Measurements from ENCODE around the gene ZMYND12. TPM values are rescaled to one million over a fixed set of nuclear protein-coding genes. Genes with fewer than 3 reads are reported as not detected.
A peak's percentile ranks its signal among the peaks of the same experiment; 100 is the strongest.

The ZMYND12 gene
- total RNA-seq, 2 experiments from 2014 or later = 0.47 to 0.90 TPM

GRCh38 chr1:42462828-42463763, 7.3 kb upstream of the ZMYND12 start, which contains the start of gene CCDC30:
Gene CCDC30, plus strand, starts transcription at chr1:42463286. Its CDS starts 17,266 bp downstream, at chr1:42480552.
- H3K9me3 Mint-ChIP-seq = no peaks in the 10 kb centered on the region

DNA sequence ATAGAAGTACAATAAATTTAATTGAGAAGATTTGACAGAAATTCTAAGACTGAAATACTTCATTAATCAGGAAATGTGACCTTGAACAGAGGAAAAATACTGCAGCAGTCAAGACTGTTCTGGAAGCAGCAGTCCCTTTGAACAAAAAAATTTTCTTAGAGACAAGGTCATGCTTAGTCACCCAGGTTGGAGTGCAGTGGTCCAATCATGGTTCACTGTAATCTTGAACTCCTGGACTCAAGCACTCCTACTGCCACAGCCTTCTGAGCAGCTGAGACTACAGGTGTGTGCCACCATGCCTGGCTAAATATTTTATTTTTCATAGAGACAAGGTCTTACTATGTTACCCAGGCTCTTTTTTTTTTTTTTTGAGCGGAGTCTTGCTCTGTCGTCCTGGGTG, 5.4 kb upstream of the ZMYND12 start:
- Mint-ChIP-seq H3K9me3 (no peaks in the 10 kb centered on the region), H3K36me3 (peaks cover 33% of the 10 kb centered on the region), H3K4me1 (peaks cover 43% of the 10 kb centered on the region), H3K4me3 (no peak overlapping the region), H3K27ac (peak overlapping the region; percentile 8), H3K27me3 (no peaks in the 10 kb centered on the region)
- no peak for DNase-seq

More at GRCh38 chr1:42462828-42463763, 7.3 kb upstream of the ZMYND12 start, which contains the start of gene CCDC30:
- DNase-seq = peak; percentile 94
- H3K36me3 Mint-ChIP-seq = peaks cover 23% of the 10 kb centered on the region
- H3K27ac Mint-ChIP-seq = peak within 1 kb of the TSS; percentile 81
- H3K27me3 Mint-ChIP-seq = no peaks in the 10 kb centered on the region
- peak within 1 kb of the TSS; percentile 81 for H3K4me3 Mint-ChIP-seq
- H3K4me1 Mint-ChIP-seq = peaks cover 34% of the 10 kb centered on the region

DNA sequence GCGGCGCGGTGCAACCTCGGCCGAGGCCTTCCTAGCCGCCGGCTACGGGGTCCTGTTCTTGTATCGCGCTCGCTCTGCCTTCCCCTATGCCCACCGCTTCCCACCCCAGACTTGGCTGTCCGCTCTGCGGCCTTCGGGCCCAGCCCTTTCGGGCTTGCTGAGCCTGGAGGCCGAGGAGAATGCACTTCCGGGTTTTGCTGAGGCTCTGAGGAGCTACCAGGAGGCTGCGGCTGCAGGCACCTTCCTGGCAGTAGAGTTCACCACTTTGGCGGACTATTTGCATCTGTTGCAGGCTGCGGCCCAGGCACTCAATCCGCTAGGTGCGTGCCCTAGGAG, 900 bp upstream of the ZMYND12 start:
- DNase-seq = peak; percentile 62
- peaks cover 30% of the 10 kb centered on the region for H3K36me3 Mint-ChIP-seq

DNA sequence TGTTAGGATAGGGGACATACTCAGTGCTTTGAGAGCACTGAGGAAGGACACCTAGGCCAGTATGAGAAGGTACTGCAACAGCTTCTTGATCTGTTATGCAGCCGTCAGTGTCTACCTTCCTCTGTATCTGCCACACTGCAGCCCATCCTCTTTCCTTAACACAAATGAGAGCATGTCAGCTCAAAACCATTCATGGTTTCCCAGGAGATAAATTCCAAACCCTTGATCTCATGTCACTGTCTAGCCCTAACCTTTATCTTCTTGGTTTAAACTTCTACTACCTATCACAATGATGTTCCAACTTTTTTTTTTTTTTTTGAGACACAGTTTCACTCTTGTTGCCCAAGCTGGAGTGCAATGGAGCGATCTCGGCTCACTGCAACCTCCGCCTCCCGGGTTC, 1.4 kb downstream of the ZMYND12 start:
- no peaks in the 10 kb centered on the region for H3K27me3 Mint-ChIP-seq
- H3K27ac Mint-ChIP-seq = no peak overlapping the region
- peaks cover 31% of the 10 kb centered on the region for H3K4me1 Mint-ChIP-seq
- no peak for DNase-seq
- H3K9me3 Mint-ChIP-seq = no peaks in the 10 kb centered on the region
- peaks cover 21% of the 10 kb centered on the region for H3K36me3 Mint-ChIP-seq
- no peak overlapping the region for H3K4me3 Mint-ChIP-seq

More for the DNA sequence above, 900 bp upstream of the ZMYND12 start:
- Mint-ChIP-seq H3K4me1 (peaks cover 34% of the 10 kb centered on the region), H3K9me3 (no peaks in the 10 kb centered on the region), H3K4me3 (peak overlapping the region; percentile 90), H3K27me3 (no peaks in the 10 kb centered on the region), H3K27ac (peak overlapping the region; percentile 97)

DNA sequence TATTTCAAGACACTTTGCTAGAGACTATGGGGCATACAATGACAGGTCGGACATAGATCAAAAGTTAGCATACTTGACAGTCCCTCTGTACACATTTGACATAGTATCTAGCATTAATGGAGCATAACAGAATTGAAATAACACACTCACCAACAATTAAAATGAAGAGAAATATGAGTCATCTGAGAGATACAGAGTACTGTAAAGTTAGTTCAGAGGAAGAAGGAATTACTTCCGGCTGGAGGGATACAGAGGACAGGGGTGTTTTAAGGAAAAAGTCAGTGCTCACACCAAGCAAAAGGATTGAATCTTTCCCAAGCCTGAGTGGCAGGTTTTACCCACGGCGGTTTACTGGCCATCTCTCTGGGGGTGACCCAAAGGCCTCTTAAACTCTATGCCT, 2.4 kb downstream of the ZMYND12 start:
- DNase-seq = no peak
- no peaks in the 10 kb centered on the region for H3K27me3 Mint-ChIP-seq
- H3K4me1 Mint-ChIP-seq = peaks cover 25% of the 10 kb centered on the region
- no peak overlapping the region for H3K4me3 Mint-ChIP-seq
- H3K9me3 Mint-ChIP-seq = no peaks in the 10 kb centered on the region
- peaks cover 13% of the 10 kb centered on the region for H3K36me3 Mint-ChIP-seq
- no peak overlapping the region for H3K27ac Mint-ChIP-seq

GRCh38 chr1:42450061-42450460, 5.8 kb downstream of the ZMYND12 start:
- no peak overlapping the region for H3K27ac Mint-ChIP-seq

DNA sequence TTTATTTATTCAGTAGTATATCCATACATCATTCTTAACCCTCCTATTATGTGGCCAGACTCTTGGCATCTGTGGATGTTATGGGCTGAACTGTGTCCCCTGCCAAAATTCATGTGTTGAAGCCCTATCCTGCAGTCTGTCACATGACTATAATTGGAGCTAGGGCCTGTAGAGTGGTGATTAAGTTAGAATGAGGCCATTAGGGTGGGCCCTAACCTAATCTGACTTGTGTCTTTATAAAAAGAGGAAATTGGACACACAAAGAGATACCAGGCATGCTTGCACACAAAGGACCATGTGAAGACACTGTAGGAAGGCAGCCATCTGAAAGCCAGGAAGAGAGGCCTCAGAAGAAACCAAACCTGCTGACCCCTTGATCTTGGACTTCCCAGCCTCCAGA, 6.6 kb downstream of the ZMYND12 start:
- H3K9me3 Mint-ChIP-seq = no peaks in the 10 kb centered on the region
- no peaks in the 10 kb centered on the region for H3K36me3 Mint-ChIP-seq
- H3K27ac Mint-ChIP-seq = no peak overlapping the region
- peaks cover 9% of the 10 kb centered on the region for H3K4me1 Mint-ChIP-seq
- H3K4me3 Mint-ChIP-seq = no peak overlapping the region
- no peaks in the 10 kb centered on the region for H3K27me3 Mint-ChIP-seq
- no peak for DNase-seq

More at GRCh38 chr1:42450061-42450460, 5.8 kb downstream of the ZMYND12 start:
- Mint-ChIP-seq H3K27me3 (no peaks in the 10 kb centered on the region), H3K4me3 (no peak overlapping the region), H3K4me1 (peaks cover 11% of the 10 kb centered on the region), H3K9me3 (no peaks in the 10 kb centered on the region), H3K36me3 (no peaks in the 10 kb centered on the region)
- no peak for DNase-seq

DNA sequence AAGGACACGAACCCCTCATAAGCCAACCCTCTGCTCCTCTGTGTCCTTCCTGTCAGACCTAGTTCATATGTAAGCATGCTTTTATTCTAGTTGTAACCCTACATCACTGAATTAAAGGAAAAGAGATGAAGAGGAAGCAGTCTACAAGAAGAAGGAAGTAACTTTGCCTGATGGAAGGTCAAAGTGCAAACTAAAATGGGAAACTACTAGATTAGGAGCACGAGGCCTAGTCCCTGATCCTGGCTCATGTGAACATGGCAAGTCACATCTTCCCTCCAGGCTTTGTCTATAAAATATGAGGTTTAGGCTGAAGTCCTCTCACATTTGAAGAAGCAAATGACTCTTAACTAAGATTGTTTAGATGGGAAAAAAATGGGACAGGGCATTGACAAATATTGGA, 13.2 kb downstream of the ZMYND12 start:
- H3K4me3 Mint-ChIP-seq = no peak overlapping the region

DNA sequence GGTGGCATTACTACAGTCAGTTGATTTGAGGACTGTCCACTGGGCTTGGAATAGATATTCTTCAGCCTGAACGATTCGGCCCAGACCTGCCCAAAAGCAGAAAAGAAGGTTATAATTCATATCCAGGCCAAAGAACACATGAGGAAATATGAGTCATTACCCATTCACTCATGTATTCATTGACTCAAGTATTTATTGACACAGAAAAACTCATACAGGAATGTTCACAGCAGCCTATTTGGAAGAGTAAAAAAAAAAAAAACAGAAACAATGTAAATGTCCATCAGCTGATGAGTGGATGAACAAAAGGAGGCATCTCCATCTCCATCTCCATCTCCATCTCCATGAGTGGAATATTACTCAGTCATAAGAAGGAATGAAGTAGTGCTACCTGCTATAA, 15.9 kb downstream of the ZMYND12 start:
- H3K27ac Mint-ChIP-seq = no peak overlapping the region
- no peaks in the 10 kb centered on the region for H3K9me3 Mint-ChIP-seq
- no peak overlapping the region for H3K4me3 Mint-ChIP-seq
- no peaks in the 10 kb centered on the region for H3K27me3 Mint-ChIP-seq
- no peaks in the 10 kb centered on the region for H3K36me3 Mint-ChIP-seq
- H3K4me1 Mint-ChIP-seq = no peaks in the 10 kb centered on the region
- no peak for DNase-seq

More for the DNA sequence above, 13.2 kb downstream of the ZMYND12 start:
- Mint-ChIP-seq H3K9me3 (no peaks in the 10 kb centered on the region), H3K4me1 (peaks cover 3% of the 10 kb centered on the region), H3K27ac (no peak overlapping the region), H3K36me3 (no peaks in the 10 kb centered on the region), H3K27me3 (no peaks in the 10 kb centered on the region)
- no peak for DNase-seq

DNA sequence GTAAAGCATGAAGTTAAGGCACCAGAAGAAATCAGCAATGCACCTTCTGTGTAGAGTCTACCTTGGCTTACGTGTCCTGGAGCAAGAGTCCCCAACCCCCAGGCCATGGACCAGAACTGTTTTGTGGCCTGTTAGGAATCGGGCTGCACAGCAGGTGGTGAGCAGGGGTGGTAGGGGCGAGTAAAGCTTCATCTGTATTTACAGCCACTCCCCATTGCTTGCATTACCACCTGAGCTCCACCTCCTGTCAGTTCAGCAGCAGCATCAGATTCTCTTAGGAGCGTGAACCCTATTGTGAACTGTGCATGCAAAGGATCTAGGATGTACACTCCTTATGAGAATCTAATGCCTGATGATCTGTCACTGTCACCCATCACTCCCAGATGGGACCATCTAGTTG, 21.5 kb downstream of the ZMYND12 start:
- no peaks in the 10 kb centered on the region for H3K27me3 Mint-ChIP-seq
- no peaks in the 10 kb centered on the region for H3K4me1 Mint-ChIP-seq
- H3K9me3 Mint-ChIP-seq = no peaks in the 10 kb centered on the region
- DNase-seq = no peak
- H3K27ac Mint-ChIP-seq = no peak overlapping the region
- H3K4me3 Mint-ChIP-seq = no peak overlapping the region
- H3K36me3 Mint-ChIP-seq = no peaks in the 10 kb centered on the region

- no peaks in the 10 kb centered on the region for H3K36me3 Mint-ChIP-seq
These were observed 22.5 kb downstream of the ZMYND12 start for GRCh38 chr1:42433369-42433768.

DNA sequence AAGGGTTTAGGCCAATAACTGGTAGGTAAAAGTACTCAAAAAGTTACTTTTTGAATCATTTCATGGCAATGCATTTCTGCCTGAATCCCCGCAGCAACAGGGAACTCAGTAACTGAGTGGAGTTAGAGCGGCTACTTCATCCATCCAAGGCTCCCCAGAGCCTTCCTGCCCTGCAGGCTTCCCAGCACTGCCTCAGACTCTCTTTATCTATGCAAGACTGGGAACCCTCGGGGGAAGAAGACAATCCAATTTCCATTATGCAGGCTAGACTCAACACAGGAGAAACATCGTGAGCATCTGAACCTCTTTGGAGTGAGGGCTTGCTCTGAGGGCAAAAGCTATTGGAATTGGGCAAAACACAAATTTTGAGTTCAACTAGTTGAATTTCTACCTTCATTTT, 23.1 kb downstream of the ZMYND12 start:
- DNase-seq = no peak
- no peaks in the 10 kb centered on the region for H3K4me1 Mint-ChIP-seq
- H3K4me3 Mint-ChIP-seq = no peak overlapping the region
- no peak overlapping the region for H3K27ac Mint-ChIP-seq
- no peaks in the 10 kb centered on the region for H3K9me3 Mint-ChIP-seq
- no peaks in the 10 kb centered on the region for H3K36me3 Mint-ChIP-seq
- H3K27me3 Mint-ChIP-seq = no peaks in the 10 kb centered on the region

More at GRCh38 chr1:42433369-42433768, 22.5 kb downstream of the ZMYND12 start:
- no peaks in the 10 kb centered on the region for H3K9me3 Mint-ChIP-seq
- no peak overlapping the region for H3K27ac Mint-ChIP-seq
- no peak overlapping the region for H3K4me3 Mint-ChIP-seq
- no peak for DNase-seq
- no peaks in the 10 kb centered on the region for H3K27me3 Mint-ChIP-seq
- H3K4me1 Mint-ChIP-seq = no peaks in the 10 kb centered on the region

DNA sequence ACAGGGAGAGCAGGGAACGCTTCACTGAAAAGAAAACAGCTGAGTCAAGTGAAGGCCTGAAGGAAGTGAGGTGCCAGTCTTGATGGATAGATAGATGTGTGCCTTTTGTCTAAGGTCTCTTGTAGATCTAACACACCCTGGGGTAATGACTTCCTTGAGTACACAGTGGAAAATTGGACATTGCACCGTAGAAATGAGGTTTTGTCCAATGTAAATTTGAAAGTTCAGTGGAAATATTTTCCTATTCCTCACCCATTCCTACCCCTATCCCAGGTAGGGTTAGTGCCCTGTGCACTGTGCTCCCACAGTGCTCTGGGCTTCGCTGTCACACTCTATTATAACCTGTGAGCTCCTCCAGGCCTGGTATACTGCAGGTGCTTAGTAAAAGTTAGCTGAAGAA, 24.3 kb downstream of the ZMYND12 start:
- Mint-ChIP-seq H3K4me3 (no peak overlapping the region), H3K27me3 (no peaks in the 10 kb centered on the region), H3K27ac (no peak overlapping the region), H3K9me3 (no peaks in the 10 kb centered on the region), H3K4me1 (no peaks in the 10 kb centered on the region), H3K36me3 (no peaks in the 10 kb centered on the region)
- DNase-seq = no peak

DNA sequence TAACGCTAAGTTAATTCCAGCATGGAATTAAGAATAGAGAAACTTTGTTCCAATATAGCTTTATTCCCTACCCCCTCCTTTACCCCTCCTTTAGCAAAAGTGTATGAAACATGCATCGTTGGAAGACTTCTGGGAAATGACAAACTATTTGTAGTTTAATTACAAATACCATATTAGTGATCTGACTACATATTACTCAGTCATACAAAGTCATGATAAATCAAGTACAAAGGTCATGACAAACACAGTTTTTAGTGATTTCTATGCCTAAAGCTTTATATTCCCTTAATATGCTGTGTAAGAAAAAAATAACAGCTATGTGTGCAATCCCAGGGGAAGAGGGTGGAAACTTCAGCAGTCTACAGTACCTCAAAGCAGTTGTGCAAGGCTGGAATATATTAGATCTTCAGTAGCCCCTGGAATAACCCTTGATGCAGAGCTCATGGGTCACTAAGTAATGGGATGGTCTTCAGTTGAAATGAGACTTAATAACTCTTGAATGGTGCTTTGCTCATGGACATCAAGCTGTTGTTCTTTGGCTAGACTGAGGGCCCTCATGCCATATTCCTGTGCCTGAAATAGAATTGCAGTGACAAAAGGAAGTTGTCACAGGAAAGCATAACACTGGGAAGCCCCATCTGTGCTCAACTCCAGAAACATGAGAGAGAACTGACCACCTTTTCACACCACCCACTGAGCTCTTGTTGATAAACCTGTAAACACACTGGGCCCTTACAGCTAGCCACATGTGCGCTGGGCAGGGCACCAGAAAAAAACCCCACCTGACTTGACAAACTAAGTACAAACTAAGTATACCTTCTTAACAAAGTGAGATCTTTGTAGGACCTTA, 25.3 kb downstream of the ZMYND12 start:
- H3K9me3 Mint-ChIP-seq = no peaks in the 10 kb centered on the region
- H3K27me3 Mint-ChIP-seq = no peaks in the 10 kb centered on the region
- no peaks in the 10 kb centered on the region for H3K4me1 Mint-ChIP-seq
- no peak overlapping the region for H3K4me3 Mint-ChIP-seq
- no peak for DNase-seq
- no peak overlapping the region for H3K27ac Mint-ChIP-seq
- H3K36me3 Mint-ChIP-seq = no peaks in the 10 kb centered on the region

GRCh38 chr1:42429603-42430002, 26.2 kb downstream of the ZMYND12 start:
- DNase-seq = no peak
- Mint-ChIP-seq H3K4me3 (no peak overlapping the region), H3K36me3 (no peaks in the 10 kb centered on the region), H3K4me1 (no peaks in the 10 kb centered on the region), H3K9me3 (no peaks in the 10 kb centered on the region), H3K27me3 (no peaks in the 10 kb centered on the region), H3K27ac (no peak overlapping the region)

Data from activated naive CD8-positive, alpha-beta T cell treated with anti-CD3 and anti-CD28 coated beads for 36 hours (primary cell).